Fibroblast of mammary gland (primary cell): ENCODE data around the gene ARHGEF17.
"Not testable (repeated sequence)": the region's sequence is repeated elsewhere in the genome, so short reads cannot be mapped to it uniquely, and the experiment has no call there.

Experiments used
- DNase-seq: peaks from one replicate; pipeline ENCODE4 v3.0.0-alpha.2; 2010; ENCODE audit warnings: low read depth
- H3K4me3 ChIP-seq: 2 replicates; pipeline ENCODE4 v1.5.1; 2011; ENCODE audit warnings: low read depth, mild to moderate bottlenecking, low read length, moderate library complexity; ENCODE audit not compliant: control insufficient read depth
- TF ChIP-seq, protein P1 (sequence below): conservative IDR thresholded peaks from 2 replicates; pipeline ENCODE4 v1.5.1; 2011; ENCODE audit warnings: low read depth, low read length, inconsistent platforms; ENCODE audit not compliant: control insufficient read depth, insufficient read depth

Gene ARHGEF17

GRCh38 chr11:73273222-73273895 lies 34.7 kb upstream of the ARHGEF17 start:
- no peak for DNase-seq
- TF ChIP-seq, protein P1, sequence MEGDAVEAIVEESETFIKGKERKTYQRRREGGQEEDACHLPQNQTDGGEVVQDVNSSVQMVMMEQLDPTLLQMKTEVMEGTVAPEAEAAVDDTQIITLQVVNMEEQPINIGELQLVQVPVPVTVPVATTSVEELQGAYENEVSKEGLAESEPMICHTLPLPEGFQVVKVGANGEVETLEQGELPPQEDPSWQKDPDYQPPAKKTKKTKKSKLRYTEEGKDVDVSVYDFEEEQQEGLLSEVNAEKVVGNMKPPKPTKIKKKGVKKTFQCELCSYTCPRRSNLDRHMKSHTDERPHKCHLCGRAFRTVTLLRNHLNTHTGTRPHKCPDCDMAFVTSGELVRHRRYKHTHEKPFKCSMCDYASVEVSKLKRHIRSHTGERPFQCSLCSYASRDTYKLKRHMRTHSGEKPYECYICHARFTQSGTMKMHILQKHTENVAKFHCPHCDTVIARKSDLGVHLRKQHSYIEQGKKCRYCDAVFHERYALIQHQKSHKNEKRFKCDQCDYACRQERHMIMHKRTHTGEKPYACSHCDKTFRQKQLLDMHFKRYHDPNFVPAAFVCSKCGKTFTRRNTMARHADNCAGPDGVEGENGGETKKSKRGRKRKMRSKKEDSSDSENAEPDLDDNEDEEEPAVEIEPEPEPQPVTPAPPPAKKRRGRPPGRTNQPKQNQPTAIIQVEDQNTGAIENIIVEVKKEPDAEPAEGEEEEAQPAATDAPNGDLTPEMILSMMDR: no peak
- H3K4me3 ChIP-seq: no peak overlapping the region

- H3K4me3 ChIP-seq: not testable (repeated sequence)
These were observed 33.9 kb upstream of the ARHGEF17 start for GRCh38 chr11:73274191-73274590.

GRCh38 chr11:73274722-73275380 lies 33.2 kb upstream of the ARHGEF17 start:
- TF ChIP-seq, protein P1: no peak
- DNase-seq: no peak
- H3K4me3 ChIP-seq: no peak overlapping the region

More at GRCh38 chr11:73274191-73274590, 33.9 kb upstream of the ARHGEF17 start:
- not testable (repeated sequence) for DNase-seq

- no peak overlapping the region for H3K4me3 ChIP-seq
- no peak for DNase-seq
- TF ChIP-seq, protein P1: no peak
These were observed 32.7 kb upstream of the ARHGEF17 start for GRCh38 chr11:73275381-73275750.

DNA sequence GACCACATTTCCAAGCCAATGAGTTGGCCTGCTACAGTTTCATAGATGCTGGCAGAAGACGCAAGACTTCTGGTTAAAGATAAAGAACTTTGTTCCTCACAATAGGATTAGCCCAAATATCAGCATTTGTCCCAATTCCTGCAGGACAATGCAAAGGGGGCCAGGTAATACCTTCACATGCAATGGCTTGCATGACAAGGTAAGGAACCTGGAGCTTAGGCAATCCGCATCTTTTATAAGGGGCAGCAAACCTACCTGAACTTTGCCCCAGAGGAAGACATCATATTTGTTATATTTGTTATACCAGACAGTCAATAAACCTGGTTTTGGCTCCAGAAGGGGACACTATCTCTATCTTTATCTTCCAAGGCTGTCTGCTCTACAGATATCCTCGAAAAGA lies 30.6 kb upstream of the ARHGEF17 start:
- no peak for DNase-seq
- TF ChIP-seq, protein P1: no peak
- H3K4me3 ChIP-seq: no peak overlapping the region

DNA sequence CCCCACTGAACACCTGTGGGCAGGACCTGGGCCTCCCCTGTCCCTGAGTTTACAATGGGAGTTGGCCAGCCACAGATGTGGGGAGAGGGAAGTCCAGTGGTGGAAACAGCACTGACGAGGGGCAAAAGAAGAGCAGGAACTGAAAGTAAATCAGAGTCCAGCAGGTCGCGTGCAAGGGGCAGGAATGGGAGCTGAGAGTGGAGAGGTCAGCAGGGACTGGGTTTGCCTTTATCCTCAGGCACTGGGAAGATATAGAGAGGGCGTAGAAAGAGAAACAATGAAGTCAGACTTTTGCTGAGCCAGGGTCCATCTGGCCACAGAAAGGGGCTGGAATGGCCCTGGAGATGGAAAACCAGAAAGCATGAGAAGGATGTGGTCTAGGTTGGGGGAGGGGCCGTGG lies 27.4 kb upstream of the ARHGEF17 start:
- TF ChIP-seq, protein P1: no peak
- H3K4me3 ChIP-seq: no peak overlapping the region
- no peak for DNase-seq

GRCh38 chr11:73281201-73281741 lies 26.8 kb upstream of the ARHGEF17 start:
- TF ChIP-seq, protein P1: no peak
- no peak for DNase-seq
- H3K4me3 ChIP-seq: no peak overlapping the region
